Ovary (tissue), 9 donors: ENCODE measurements around the gene DNAH8. TPM values are rescaled to one million over a fixed set of nuclear protein-coding genes. Genes with fewer than 3 reads are reported as not detected.

ENCODE experiments used
- DNase-seq, 5 donors: peaks; one replicate each; pipeline ENCODE4 v3.0.0-alpha.2; 2019 to 2020
- H3K27ac ChIP-seq, 2 donors: fragments of 200-600 bp; one replicate each; pipeline versions ENCODE4 v1.5.1 to v1.8.0; 2019 to 2022
- H3K27me3 ChIP-seq: fragments of 200-600 bp; one replicate; pipeline ENCODE4 v1.8.0; 2022
- H3K36me3 ChIP-seq: fragments of 200-600 bp; sonication (generic); one replicate; pipeline ENCODE4 v1.5.1; 2019
- H3K4me1 ChIP-seq: one replicate; pipeline ENCODE4 v1.8.1; 2013; ENCODE audit warnings: mild to moderate bottlenecking, moderate library complexity; ENCODE audit not compliant: insufficient read depth
- H3K4me3 ChIP-seq: fragments of 200-600 bp; sonication (generic); one replicate; pipeline ENCODE4 v1.5.1; 2017
- H3K9me3 ChIP-seq, 2 donors: fragments of 200-600 bp in 1 of 2; sonication (generic) in 1 of 2; one replicate each; pipeline versions ENCODE4 v1.5.1 to v1.8.1; 2013 to 2019; ENCODE audit warnings: mild to moderate bottlenecking in 1 of 2, moderate library complexity in 1 of 2
- EP300 ChIP-seq: sonication (generic); formaldehyde crosslinking; IDR thresholded peaks from one replicate; pipeline ENCODE4 v1.6.1; 2017; ENCODE audit warnings: antibody characterized with exemption
- POLR2A ChIP-seq: fragments of 450-650 bp; IDR thresholded peaks from one replicate; pipeline ENCODE4 v1.6.1; 2017; ENCODE audit warnings: antibody characterized with exemption, mild to moderate bottlenecking, moderate library complexity
- WGBS, 3 donors: extraction: QIAGEN DNeasy Blood & Tissue Kit in 1 of 3; methylation state at CpG; one replicate each; pipeline versions ENCODE4 v1.1.5 to v1.1.7; 2013 to 2017; 5-methylcytosine and 5-hydroxymethylcytosine counted together
- intact Hi-C, 4 donors: fragments of 100-400 bp; cut with DNase I; formaldehyde crosslinking; loops; one replicate each; pipeline versions ENCODE4 v1.11.0 to v1.15.1; 2022 to 2023
- polyA plus RNA-seq, 2 donors: library from polyadenylated mRNA; stranded (reverse); fragments of 200-250 nt in 1 of 2; fragments of 350-450 nt in 1 of 2; fragmentation: Illumina TruSeq in 1 of 2; extraction: RNeasy Lipid Tissue Mini Kit (QIAGEN cat#74804) in 1 of 2; gene quantifications; one replicate each; pipeline ENCODE4 v1.2.3, GENCODE V29; 2013 to 2014
- total RNA-seq, 7 donors: library from RNA; depleted of rRNA in 2 of 7; stranded (reverse); fragments of >200 nt in 2 of 7; fragmentation: NEBNext Ultra II Directional in 3 of 7; extraction: Animal tissue kit (Norgen Biotek cat#: 25700) in 3 of 7; gene quantifications; one replicate each; pipeline versions ENCODE4 v1.1.0 to v1.2.4, GENCODE V29; 2016 to 2023
- TF ChIP-seq, protein P1 (sequence below), 3 donors: fragments of 450-650 bp in 2 of 3; fragments of 200-600 bp in 1 of 3; IDR thresholded peaks; one replicate each; pipeline versions ENCODE4 v1.5.1 to v1.8.0; 2016 to 2022; ENCODE audit warnings: antibody characterized with exemption in 3 of 3, mild to moderate bottlenecking in 1 of 3
- donor health status: DM: no; HTN: no; CAD: no; lungs with moderate emphysema.
- donor health status: DM: no; HTN: no; CAD: no.
- donor health status: Bipolar disorder and iron deficiency.
- donor health status: DM: yes; HTN: yes; CAD: no.
- donor health status: DM: no; HTN: no; CAD: no.
- donor health status: DM: yes; HTN: yes; CAD: no.

Gene DNAH8
- total and polyA plus RNA-seq, 9 donors = under 0.01 to 0.08 (median 0.01) TPM; not detected in 4

DNA sequence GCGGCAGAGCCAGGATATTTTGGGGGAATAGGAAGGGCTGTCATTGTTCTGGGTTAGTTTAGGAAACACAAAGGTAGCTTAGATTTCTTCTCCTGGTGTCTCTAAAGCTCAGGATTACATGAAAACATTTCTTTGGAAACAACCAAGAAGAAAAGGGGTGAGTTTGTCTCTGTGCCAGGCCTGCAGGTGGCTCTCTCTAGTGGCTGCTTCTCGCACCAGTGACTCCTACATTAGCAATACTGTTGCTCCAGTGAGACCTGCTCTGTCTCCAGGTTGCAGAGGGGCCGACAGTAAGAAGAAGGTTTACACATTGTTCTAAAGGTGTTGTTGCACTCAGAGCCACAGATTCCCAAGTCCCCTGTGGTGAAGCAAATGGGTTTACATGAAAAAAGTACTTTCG, 228.9 kb downstream of the DNAH8 start:
- DNase-seq = no peak
- Histone ChIP-seq H3K27ac (no peak overlapping the region), H3K4me3 (no peak overlapping the region), H3K36me3 (no peaks in the 10 kb centered on the region), H3K4me1 (no peaks in the 10 kb centered on the region), H3K27me3 (no peaks in the 10 kb centered on the region), H3K9me3 (no peaks in the 10 kb centered on the region)
- intact Hi-C loops = no loop called here
- WGBS, 3 donors = 71 to 82% (median 77%) methylated on average over 4 of the region's 4 CpGs
- no peak for TF ChIP-seq EP300
- TF ChIP-seq POLR2A = no peak
- TF ChIP-seq, protein P1, sequence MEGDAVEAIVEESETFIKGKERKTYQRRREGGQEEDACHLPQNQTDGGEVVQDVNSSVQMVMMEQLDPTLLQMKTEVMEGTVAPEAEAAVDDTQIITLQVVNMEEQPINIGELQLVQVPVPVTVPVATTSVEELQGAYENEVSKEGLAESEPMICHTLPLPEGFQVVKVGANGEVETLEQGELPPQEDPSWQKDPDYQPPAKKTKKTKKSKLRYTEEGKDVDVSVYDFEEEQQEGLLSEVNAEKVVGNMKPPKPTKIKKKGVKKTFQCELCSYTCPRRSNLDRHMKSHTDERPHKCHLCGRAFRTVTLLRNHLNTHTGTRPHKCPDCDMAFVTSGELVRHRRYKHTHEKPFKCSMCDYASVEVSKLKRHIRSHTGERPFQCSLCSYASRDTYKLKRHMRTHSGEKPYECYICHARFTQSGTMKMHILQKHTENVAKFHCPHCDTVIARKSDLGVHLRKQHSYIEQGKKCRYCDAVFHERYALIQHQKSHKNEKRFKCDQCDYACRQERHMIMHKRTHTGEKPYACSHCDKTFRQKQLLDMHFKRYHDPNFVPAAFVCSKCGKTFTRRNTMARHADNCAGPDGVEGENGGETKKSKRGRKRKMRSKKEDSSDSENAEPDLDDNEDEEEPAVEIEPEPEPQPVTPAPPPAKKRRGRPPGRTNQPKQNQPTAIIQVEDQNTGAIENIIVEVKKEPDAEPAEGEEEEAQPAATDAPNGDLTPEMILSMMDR (IDR thresholded peaks at IDR 0.05) = no peak

DNA sequence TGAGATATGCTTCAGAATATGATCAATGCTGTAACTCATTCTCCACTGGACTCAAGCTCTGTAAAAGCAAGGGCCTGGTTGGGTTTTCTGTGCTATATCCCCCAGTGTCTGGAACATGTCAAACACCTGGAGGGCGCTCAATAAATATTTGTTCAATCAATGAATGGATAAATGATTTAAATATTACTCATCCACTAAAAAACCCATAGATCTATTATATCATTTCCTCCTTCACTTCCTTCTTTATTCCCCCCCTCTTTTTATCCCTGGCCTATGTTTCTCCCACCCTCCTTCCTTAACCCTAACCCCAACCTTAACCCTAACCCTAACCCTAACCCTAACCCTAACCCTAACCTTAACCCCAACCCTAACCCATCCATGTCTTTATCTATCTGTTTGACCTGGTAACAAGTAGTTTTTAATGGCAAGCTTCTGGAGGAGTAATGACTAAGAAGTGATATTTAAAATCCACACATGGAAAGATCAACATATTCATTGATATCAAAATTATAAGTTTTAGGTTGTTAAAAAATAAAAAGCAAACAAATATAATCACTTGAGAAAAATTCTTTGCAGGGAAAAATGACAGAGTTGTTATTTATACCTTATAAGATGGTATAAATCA, 229.7 kb downstream of the DNAH8 start:
- no peaks in the 10 kb centered on the region for H3K4me1 ChIP-seq
- 73 to 84% (median 83%) methylated on average over 1 of the region's 1 CpG for WGBS, 3 donors
- intact Hi-C loops = no loop called here
- H3K9me3 ChIP-seq = no peaks in the 10 kb centered on the region
- no peak for DNase-seq
- H3K27ac ChIP-seq = no peak overlapping the region
- no peaks in the 10 kb centered on the region for H3K27me3 ChIP-seq
- H3K4me3 ChIP-seq = no peak overlapping the region
- TF ChIP-seq POLR2A = no peak
- TF ChIP-seq, protein P1 (IDR thresholded peaks at IDR 0.05) = no peak
- no peak for TF ChIP-seq EP300
- H3K36me3 ChIP-seq = no peaks in the 10 kb centered on the region

DNA sequence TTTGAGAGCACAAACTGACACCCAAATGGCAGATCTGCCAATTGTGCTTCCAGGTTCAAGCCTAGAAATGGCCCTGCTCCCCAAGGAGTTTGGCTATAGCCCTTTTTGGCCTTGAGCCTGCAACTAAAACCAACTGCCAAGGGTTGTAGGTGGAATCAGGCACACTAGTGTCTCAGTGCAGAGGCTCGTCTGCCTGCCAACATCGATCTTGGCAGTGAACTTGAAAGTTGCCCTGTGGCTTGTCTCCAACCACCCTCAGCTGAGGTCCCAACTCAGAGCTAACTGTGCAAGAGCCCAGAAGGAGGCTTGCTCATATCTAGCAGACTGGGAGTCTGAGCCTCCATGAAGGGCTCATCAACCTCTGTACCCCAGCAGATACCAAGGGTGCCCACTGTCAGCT, 240.8 kb downstream of the DNAH8 start:
- intact Hi-C loops = no loop called here
- WGBS, 3 donors = 73 to 87% (median 75%) methylated on average over 2 of the region's 2 CpGs

DNA sequence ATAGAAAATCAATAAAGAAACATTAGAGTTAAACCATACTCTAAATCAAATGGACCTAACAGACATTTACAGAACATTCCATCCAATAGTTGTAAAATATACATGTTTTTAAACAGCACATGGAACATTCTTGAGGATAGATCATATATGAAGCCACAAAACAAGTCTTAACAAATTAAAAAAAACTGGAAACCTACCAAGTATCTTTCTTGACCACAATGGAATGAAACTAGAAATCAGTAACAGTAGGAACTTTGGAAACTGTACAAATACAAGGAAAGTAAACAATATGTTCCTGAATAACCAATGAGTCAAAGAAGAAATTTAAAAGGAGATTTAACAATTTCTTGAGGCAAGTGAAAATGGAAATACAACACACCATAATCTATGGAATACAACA, 242.3 kb downstream of the DNAH8 start:
- no peak for DNase-seq
- no peaks in the 10 kb centered on the region for H3K36me3 ChIP-seq
- H3K4me1 ChIP-seq = no peaks in the 10 kb centered on the region
- no peaks in the 10 kb centered on the region for H3K27me3 ChIP-seq
- H3K9me3 ChIP-seq = no peaks in the 10 kb centered on the region
- no peak overlapping the region for H3K27ac ChIP-seq
- TF ChIP-seq, protein P1 (IDR thresholded peaks at IDR 0.05) = no peak
- no peak for TF ChIP-seq POLR2A
- no peak for TF ChIP-seq EP300
- no peak overlapping the region for H3K4me3 ChIP-seq
- intact Hi-C loops = no loop called here

More for the DNA sequence above, 240.8 kb downstream of the DNAH8 start:
- no peaks in the 10 kb centered on the region for H3K27me3 ChIP-seq
- no peak for TF ChIP-seq POLR2A
- no peak for TF ChIP-seq EP300
- TF ChIP-seq, protein P1 (IDR thresholded peaks at IDR 0.05) = no peak
- no peak overlapping the region for H3K4me3 ChIP-seq
- H3K9me3 ChIP-seq = no peaks in the 10 kb centered on the region
- no peak overlapping the region for H3K27ac ChIP-seq
- H3K4me1 ChIP-seq = no peaks in the 10 kb centered on the region
- DNase-seq = no peak
- H3K36me3 ChIP-seq = no peaks in the 10 kb centered on the region
